Stimulated activated CD8-positive, alpha-beta memory T cell treated with anti-CD3 and anti-CD28 coated beads, Interleukin-12 subunit alpha, Interleukin-12 subunit beta, amount 100 ng/mL, for 4 hours (primary cell): ENCODE data around the gene ELMO1.

ENCODE experiments used
- DNase-seq: peaks from one replicate; pipeline ENCODE4 v3.0.0-alpha.2; 2020; ENCODE audit warnings: low read depth

ELMO1 gene

GRCh38 chr7:36906956-36907635 lies 541.6 kb downstream of the ELMO1 start:
- no peak for DNase-seq

DNA sequence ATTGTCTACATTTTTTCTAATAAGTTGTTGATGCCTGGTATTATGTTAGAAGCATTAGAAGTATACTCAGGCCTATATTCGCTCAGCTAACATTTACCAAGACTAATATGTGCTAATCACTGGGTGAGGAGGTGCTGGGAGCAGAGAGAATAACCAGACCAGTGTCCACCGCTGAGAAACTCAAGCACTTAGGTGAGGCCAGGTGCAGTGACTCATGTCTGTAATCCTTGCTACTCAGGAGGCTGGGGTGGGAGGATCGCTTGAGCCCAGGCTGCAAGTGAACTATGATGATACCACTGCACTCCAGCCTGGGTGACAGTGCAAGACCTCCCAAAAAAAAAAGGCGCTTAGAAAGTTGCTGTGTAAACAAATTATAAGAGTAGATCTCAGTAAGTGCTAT lies 542.2 kb downstream of the ELMO1 start:
- no peak for DNase-seq

DNA sequence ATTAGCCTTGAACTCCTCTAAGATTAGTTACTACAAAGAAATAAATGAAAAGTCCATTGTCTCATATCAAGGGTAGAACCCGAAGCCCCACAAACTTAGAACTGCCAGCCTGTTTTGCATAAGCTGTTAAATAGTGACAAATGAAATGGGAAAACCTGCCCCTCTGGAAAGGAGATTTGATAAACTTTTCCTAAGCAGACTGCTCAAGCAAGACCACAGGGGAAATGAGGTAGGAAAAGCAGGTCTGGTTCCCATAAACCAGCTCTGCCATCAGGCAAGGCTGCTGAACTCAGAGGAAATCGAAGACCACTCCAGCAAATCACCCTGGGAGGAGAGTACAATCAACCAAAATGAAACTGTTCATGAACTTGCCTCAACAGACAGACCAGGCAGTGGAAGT lies 542.8 kb downstream of the ELMO1 start:
- no peak for DNase-seq

GRCh38 chr7:36904802-36905201 lies 543.9 kb downstream of the ELMO1 start:
- no peak for DNase-seq

GRCh38 chr7:36904101-36904500 lies 544.6 kb downstream of the ELMO1 start:
- no peak for DNase-seq

- DNase-seq = no peak
Measured at GRCh38 chr7:36900988-36901710, 547.5 kb downstream of the ELMO1 start.

- no peak for DNase-seq
Measured at GRCh38 chr7:36898186-36898585, 550.5 kb downstream of the ELMO1 start.

DNA sequence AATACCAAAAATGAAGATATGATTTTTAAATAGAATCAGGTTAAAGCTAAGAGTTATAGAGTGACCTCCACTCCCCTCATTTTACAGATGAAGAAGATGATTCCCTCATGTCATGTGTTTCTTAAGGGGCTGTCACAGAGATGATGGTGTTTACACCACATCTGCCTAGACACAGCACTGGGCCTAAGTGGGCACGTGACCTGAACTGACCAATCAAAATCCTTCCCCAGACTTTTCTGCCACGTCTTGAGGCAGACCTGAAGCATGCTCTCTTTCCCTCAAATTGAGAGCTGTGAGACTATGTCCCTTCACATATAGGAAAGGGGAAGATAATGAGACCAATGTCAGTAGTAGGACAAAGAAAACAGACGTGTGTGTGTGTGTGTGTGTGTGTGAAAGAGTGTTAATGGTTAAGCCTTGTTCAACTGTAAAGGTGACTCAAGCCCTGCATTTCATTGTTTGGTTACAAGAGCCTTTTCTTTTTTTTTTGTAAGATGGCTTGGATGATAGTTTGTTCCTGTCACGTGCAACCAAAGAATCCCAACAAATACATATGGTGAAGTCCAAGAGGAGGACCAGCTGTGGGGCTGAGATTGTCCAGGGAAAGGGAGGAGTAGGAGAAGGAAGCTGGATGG lies 551.6 kb downstream of the ELMO1 start:
- DNase-seq = no peak

- no peak for DNase-seq
Measured at GRCh38 chr7:36896418-36896817, 552.2 kb downstream of the ELMO1 start.

DNA sequence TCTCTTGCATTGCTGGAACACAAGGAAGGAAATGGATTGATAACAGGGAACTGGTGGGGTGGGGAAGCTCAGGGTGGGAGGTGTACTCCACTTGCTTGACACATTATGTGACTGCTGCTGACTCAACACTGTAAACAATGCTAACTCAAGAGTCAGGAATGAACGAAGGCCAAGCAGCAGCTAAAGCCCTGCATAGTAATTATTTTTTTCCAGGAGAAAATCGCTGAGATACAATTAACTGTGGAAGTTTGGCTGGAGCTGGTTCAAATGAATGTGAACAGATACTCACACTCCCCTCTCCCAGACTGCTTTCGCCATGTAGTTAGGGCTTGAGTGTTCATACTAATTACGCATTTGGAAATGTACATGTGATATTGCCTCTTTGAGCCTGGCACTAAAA lies 553.5 kb downstream of the ELMO1 start:
- no peak for DNase-seq

- DNase-seq = no peak
Measured at GRCh38 chr7:36894190-36894589, 554.5 kb downstream of the ELMO1 start.

GRCh38 chr7:36889182-36889581 lies 559.5 kb downstream of the ELMO1 start:
- DNase-seq = no peak

GRCh38 chr7:36887969-36888368 lies 560.7 kb downstream of the ELMO1 start:
- DNase-seq = no peak

DNA sequence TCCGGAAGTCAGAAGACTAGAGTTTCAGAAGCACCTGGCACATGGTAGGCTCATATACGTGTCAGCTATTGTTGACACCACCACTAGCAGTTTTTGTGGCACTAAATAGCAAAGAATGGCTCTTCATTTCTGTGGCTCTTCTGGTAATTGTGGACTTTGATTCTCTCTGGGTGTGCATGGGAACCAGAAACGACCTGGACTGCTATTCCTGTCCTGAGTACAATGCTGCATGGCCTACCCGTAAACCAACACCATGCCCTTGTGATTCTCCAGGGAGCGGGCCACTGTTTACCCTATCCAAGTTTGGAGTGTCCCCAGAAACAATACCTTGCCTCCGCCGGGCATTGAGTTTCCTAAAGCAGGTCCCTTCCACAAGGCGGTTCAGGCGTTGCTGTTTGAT lies 561.4 kb downstream of the ELMO1 start:
- no peak for DNase-seq

DNA sequence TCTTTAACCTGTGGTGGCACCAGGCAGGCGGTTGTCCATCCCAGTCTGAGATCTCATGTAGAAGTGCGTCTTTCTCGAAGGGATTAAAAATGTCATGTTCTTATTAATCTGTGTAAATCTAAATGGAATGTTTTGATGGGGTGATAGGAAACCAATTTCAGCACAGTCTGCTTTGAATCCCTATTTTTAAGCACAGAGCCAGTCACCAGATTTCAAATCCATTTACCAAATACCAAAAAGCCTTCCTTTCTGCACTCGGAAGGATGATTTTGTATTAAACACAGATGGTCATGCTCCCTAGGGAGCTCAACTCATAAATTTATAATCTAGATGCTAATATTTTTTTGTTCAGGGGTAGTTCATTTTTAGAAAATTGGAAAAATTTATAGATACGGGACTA lies 563.8 kb downstream of the ELMO1 start:
- no peak for DNase-seq

DNA sequence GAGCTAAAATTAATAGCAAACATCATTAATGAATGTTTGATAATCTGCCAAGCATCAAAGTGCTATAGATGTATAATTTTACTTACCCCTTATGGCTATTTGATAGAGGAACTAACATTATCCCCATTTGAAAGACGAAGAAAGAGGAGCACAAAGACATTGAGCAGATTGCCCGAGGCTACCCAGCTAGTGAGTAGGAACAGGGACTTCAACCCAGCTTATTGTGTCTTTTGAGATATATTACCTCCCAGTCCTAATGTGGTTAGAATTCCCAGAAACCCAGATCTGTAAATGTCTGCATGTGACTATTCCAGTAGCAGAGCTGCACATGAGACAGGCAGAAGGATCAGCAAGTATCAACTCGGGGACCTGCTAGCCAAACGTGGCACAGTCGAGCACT lies 564.3 kb downstream of the ELMO1 start:
- DNase-seq = no peak

GRCh38 chr7:36881233-36881874 lies 567.3 kb downstream of the ELMO1 start:
- DNase-seq = no peak

- no peak for DNase-seq
Measured at GRCh38 chr7:36880108-36880507, 568.6 kb downstream of the ELMO1 start.

DNA sequence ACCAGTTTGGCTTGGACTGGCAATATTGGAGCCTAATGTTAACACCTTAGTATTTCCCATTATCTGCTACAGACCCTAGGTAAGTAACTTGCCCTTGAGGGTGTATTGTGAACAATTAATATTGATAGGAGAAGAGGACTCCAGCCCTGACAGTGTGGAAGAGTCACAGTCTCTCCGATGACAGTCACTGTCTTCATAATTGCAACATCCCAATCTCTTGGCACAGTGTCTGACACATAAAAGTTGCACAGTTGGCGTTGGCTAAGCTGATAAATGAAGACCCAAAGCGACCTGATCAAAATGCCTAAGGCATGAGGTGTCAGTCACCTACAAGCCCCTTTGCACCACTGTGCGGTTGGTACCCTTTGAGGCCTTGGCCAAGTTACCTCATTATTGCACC lies 569.6 kb downstream of the ELMO1 start:
- no peak for DNase-seq

GRCh38 chr7:36878288-36878687 lies 570.4 kb downstream of the ELMO1 start:
- DNase-seq = no peak

- DNase-seq = no peak
Measured at GRCh38 chr7:36875794-36876193, 572.9 kb downstream of the ELMO1 start.

DNA sequence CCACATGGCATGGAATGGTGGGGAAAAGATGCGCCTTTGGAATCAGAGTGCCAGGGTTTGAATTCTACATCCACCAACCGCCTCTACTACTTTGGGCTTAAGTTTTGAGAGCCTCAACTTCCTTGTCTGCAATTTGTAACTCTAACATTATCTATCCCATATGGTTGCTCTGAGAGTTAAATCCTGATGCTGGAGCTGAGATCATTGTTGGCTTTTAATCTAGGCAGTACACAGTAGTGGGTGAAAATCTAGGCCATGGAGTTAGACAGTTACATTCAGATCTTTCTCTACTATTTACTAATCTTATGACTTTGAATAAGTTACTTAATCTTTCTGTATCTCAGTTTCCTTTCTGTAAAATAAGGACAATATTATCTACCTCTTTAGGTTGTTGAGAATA lies 574.6 kb downstream of the ELMO1 start:
- no peak for DNase-seq

DNA sequence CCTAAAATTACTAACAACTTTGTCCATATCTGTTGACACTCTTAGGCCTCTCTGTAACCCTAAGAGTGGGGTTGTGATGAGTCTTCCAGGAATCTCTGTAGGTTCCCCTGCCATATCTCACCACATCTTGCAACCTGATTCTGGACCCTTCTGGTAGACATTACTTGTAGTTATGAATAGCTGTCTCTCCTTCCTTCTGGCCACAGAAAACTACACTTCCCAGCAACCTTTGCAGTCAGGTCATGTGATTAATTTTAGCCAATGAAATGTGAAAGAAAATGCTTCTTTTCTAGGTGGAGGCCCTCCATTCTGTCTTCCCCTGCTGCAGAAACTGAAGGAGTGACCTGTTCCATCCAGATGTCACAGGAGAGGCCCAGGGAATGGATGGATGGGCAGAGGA lies 576.8 kb downstream of the ELMO1 start:
- DNase-seq = no peak
